ENCODE results near the gene RPL6.
"Not testable (repeated sequence)": the region's sequence is repeated elsewhere in the genome, so short reads cannot be mapped to it uniquely, and the experiment has no call there.

RPL6 gene

DNA sequence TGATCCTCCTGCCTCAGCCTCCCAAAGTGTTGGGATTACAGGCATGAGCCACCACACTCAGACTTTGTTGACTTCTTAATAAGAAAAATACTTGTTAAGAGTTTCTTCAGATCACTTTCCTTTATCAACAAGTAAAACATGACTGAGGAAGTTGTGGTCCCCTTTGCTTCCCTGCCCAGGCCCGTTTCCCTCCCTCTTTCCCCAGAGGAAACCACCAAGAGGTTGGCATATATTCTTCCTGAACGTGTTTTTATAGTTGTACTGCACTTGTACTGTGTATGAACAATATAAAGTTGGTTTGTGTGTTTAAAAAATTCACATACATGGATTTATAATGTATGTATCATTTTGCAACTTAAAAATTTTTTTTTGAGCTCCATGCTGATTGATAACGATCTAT lies 37.7 kb upstream of the RPL6 start:
- H3K9me3 ChIP-seq, result no peaks in the 10 kb centered on the region
- H3K4me3 ChIP-seq, result no peak overlapping the region
- no peaks in the 10 kb centered on the region for H3K27me3 ChIP-seq
- intact Hi-C loops (cut with DNase I; ENCODE audit: low total_unique reads), result no loop called here
- H3K36me3 ChIP-seq, result peaks cover 40 to 61% (median 49%) of the 10 kb centered on the region in 3 donors
- TF ChIP-seq, protein P1, sequence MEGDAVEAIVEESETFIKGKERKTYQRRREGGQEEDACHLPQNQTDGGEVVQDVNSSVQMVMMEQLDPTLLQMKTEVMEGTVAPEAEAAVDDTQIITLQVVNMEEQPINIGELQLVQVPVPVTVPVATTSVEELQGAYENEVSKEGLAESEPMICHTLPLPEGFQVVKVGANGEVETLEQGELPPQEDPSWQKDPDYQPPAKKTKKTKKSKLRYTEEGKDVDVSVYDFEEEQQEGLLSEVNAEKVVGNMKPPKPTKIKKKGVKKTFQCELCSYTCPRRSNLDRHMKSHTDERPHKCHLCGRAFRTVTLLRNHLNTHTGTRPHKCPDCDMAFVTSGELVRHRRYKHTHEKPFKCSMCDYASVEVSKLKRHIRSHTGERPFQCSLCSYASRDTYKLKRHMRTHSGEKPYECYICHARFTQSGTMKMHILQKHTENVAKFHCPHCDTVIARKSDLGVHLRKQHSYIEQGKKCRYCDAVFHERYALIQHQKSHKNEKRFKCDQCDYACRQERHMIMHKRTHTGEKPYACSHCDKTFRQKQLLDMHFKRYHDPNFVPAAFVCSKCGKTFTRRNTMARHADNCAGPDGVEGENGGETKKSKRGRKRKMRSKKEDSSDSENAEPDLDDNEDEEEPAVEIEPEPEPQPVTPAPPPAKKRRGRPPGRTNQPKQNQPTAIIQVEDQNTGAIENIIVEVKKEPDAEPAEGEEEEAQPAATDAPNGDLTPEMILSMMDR (IDR thresholded peaks at IDR 0.05), result no peak
- no peak overlapping the region for H3K27ac ChIP-seq
- DNase-seq, result no peak
- H3K4me1 ChIP-seq, result no peaks in the 10 kb centered on the region

- H3K36me3 ChIP-seq, result peaks cover 40 to 53% (median 40%) of the 10 kb centered on the region in 3 donors
- no peak for DNase-seq
- H3K27me3 ChIP-seq, result no peaks in the 10 kb centered on the region
Observed at GRCh38 chr12:112446008-112446725, 36.8 kb upstream of the RPL6 start.

GRCh38 chr12:112443916-112444315 lies 34.5 kb upstream of the RPL6 start:
- Histone ChIP-seq H3K27me3 (no peaks in the 10 kb centered on the region), H3K4me3 (no peak overlapping the region), H3K27ac (no peak overlapping the region), H3K9me3 (no peaks in the 10 kb centered on the region), H3K36me3 (peaks cover 20 to 30% (median 22%) of the 10 kb centered on the region in 3 donors), H3K4me1 (peaks cover 0 to 5% (median 2%) of the 10 kb centered on the region in 4 donors)
- TF ChIP-seq, protein P1 (IDR thresholded peaks at IDR 0.05), result no peak
- intact Hi-C loops (cut with DNase I; ENCODE audit: low total_unique reads), result no loop called here
- no peak for DNase-seq

More at GRCh38 chr12:112446008-112446725, 36.8 kb upstream of the RPL6 start:
- H3K27ac ChIP-seq, result no peak overlapping the region
- H3K4me3 ChIP-seq, result no peak overlapping the region
- intact Hi-C loops (cut with DNase I; ENCODE audit: low total_unique reads), result no loop called here
- no peaks in the 10 kb centered on the region for H3K4me1 ChIP-seq
- TF ChIP-seq, protein P1 (IDR thresholded peaks at IDR 0.05), result no peak
- no peaks in the 10 kb centered on the region for H3K9me3 ChIP-seq

GRCh38 chr12:112440653-112441052 lies 31.2 kb upstream of the RPL6 start:
- H3K4me1 ChIP-seq, result peaks cover 0 to 13% (median 5%) of the 10 kb centered on the region in 4 donors
- H3K9me3 ChIP-seq; DNase-seq; H3K27ac ChIP-seq; H3K4me3 ChIP-seq; intact Hi-C loops (cut with DNase I; ENCODE audit: low total_unique reads); H3K36me3 ChIP-seq; H3K27me3 ChIP-seq: not testable (repeated sequence)

DNA sequence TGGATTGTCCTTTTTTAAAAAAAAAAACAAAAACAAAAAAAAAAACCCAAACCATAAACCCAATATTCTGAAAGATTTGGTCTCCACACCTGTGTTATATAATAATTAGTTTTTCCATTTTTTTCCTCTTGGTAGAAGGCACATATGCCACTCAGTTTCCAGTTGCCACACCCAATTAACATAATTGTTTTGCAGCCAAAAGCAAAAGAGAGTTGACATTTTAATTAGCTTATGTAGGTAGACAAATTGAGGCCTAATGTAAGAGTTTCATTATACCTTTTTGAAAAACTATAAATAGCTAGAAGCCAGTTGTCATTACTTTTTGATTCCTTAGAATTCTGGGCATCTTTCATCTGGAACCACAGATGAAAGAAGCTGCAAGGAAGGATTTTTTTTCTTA lies 30.4 kb upstream of the RPL6 start:
- peaks cover 0 to 13% (median 5%) of the 10 kb centered on the region in 4 donors for H3K4me1 ChIP-seq
- H3K36me3 ChIP-seq, result no peaks in the 10 kb centered on the region
- no peak overlapping the region for H3K4me3 ChIP-seq
- no peaks in the 10 kb centered on the region for H3K27me3 ChIP-seq
- no peak overlapping the region for H3K27ac ChIP-seq
- DNase-seq, result no peak
- intact Hi-C loops (cut with DNase I; ENCODE audit: low total_unique reads), result no loop called here
- H3K9me3 ChIP-seq, result no peaks in the 10 kb centered on the region
- TF ChIP-seq, protein P1 (IDR thresholded peaks at IDR 0.05), result no peak

DNA sequence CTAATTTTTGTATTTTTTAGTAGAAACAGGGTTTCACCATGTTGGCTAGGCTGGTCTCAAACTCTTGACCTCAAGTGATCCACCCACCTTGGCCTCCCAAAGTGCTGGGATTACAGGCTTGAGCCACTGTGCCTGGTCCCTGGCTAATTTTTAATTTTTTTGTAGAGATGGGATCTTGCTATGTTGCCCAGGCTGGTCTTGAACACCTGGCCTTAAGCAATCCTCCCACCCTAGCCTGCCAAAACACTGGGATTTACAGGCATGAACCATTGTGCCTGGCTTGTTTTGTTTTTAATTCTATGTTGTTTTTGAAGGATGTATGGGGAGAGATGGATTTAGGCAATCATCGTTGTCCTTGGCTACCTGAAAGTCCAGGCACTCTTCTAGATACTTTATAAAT lies 29.2 kb upstream of the RPL6 start:
- H3K4me3 ChIP-seq; H3K27ac ChIP-seq; H3K9me3 ChIP-seq; DNase-seq; H3K27me3 ChIP-seq; intact Hi-C loops (cut with DNase I; ENCODE audit: low total_unique reads); H3K36me3 ChIP-seq: not testable (repeated sequence)
- peaks cover 0 to 13% (median 5%) of the 10 kb centered on the region in 4 donors for H3K4me1 ChIP-seq

Measured in tibial artery (tissue), 4 donors.